ENCODE measurements around the gene POLR3B.

POLR3B gene

DNA sequence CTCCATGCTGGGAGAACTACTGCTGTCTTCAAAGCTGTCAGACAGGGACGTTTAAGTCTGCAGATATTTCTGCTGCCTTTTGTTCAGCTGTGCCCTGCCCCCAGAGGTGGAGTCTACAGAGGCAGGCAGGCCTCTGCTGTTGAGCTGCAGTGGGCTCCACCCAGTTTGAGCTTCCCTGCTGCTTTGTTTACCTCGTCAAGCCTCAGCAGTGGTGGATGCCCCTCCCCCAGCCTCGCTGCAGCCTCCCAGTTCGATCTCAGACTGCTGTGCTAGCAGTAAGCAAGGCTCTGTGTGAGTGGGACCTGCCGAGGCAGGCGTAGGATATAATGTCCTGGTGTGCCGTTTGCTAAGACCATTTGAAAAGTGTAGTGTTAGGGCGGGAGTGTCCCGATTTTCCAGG, 193.9 kb downstream of the POLR3B start:
- TF ChIP-seq ZFX (IDR thresholded peaks at IDR 0.05; ENCODE audit: borderline replicate concordance): no peak
- TF ChIP-seq, protein P1, sequence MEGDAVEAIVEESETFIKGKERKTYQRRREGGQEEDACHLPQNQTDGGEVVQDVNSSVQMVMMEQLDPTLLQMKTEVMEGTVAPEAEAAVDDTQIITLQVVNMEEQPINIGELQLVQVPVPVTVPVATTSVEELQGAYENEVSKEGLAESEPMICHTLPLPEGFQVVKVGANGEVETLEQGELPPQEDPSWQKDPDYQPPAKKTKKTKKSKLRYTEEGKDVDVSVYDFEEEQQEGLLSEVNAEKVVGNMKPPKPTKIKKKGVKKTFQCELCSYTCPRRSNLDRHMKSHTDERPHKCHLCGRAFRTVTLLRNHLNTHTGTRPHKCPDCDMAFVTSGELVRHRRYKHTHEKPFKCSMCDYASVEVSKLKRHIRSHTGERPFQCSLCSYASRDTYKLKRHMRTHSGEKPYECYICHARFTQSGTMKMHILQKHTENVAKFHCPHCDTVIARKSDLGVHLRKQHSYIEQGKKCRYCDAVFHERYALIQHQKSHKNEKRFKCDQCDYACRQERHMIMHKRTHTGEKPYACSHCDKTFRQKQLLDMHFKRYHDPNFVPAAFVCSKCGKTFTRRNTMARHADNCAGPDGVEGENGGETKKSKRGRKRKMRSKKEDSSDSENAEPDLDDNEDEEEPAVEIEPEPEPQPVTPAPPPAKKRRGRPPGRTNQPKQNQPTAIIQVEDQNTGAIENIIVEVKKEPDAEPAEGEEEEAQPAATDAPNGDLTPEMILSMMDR (IDR thresholded peaks at IDR 0.05): peak; percentile 31
- H3K27ac ChIP-seq: no peak overlapping the region

DNA sequence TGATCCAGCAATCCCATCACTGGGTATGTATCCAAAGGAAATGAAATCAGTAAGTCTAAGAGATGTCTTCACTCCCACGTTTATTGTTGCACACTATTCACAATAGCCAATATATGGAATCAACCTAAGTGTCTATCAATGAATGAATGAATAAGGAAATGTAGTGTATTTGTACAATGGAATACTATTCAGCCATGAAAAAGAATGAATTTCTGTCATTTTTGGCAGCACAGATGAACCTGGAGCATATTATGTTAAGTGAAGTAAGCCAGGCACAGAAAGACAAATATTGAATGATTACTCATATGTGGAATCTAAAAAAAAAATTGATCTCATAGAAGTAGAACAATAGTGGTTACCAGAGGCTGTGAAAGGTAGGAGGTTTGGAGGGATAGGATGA, 194.7 kb downstream of the POLR3B start:
- TF ChIP-seq ZFX (IDR thresholded peaks at IDR 0.05; ENCODE audit: borderline replicate concordance): no peak
- TF ChIP-seq, protein P1 (IDR thresholded peaks at IDR 0.05): no peak
- no peak overlapping the region for H3K27ac ChIP-seq

All from 22Rv1 (cell line).